SK-N-SH (cell line): ENCODE measurements around the gene SLC7A11.

Experiments used
- CTCF ChIP-seq: fragments of 200-600 bp; sonication (generic); IDR thresholded peaks from 2 replicates; pipeline ENCODE4 v1.6.1; 2017; ENCODE audit warnings: antibody characterized with exemption, mild to moderate bottlenecking, moderate library complexity
- EP300 ChIP-seq, 2 experiments: IDR thresholded peaks; 2 replicates each; pipeline versions ENCODE4 v1.4.0 to v1.6.1; 2012; ENCODE audit warnings: borderline replicate concordance in 1 of 2, low read depth in 1 of 2, low read length in 1 of 2
- EZH2phosphoT487 ChIP-seq: fragments of 200-600 bp; sonication (generic); IDR thresholded peaks from 2 replicates; pipeline ENCODE4 v1.6.1; 2017; ENCODE audit warnings: low read depth, mixed run types, mild to moderate bottlenecking, antibody characterized with exemption, moderate library complexity, borderline replicate concordance
- FOSL2 ChIP-seq: IDR thresholded peaks from 2 replicates; pipeline ENCODE4 v1.4.0; 2012; ENCODE audit warnings: low read depth, mild to moderate bottlenecking, moderate library complexity, borderline replicate concordance
- FOXJ3 ChIP-seq: sonication (generic); formaldehyde crosslinking; IDR thresholded peaks from 2 replicates; pipeline ENCODE4 v1.5.1; 2020; ENCODE audit warnings: mild to moderate bottlenecking, missing genetic modification reagents
- FOXM1 ChIP-seq: IDR thresholded peaks from 2 replicates; pipeline ENCODE4 v1.4.0; 2012; ENCODE audit warnings: low read depth, mild to moderate bottlenecking
- GATA2 ChIP-seq: sonication (generic); formaldehyde crosslinking; IDR thresholded peaks from 2 replicates; pipeline ENCODE4 v1.5.0; 2020; ENCODE audit warnings: mild to moderate bottlenecking, missing genetic modification reagents
- JUND ChIP-seq: IDR thresholded peaks from 2 replicates; pipeline ENCODE4 v1.4.0; 2012
- MAX ChIP-seq: IDR thresholded peaks from 2 replicates; pipeline ENCODE4 v1.4.0; 2012; ENCODE audit warnings: low read depth
- MXI1 ChIP-seq: IDR thresholded peaks from 2 replicates; pipeline ENCODE4 v1.6.1; 2012; ENCODE audit warnings: mild to moderate bottlenecking, low read depth, low read length, improper control_type of control experiment
- PBX3 ChIP-seq: IDR thresholded peaks from 2 replicates; pipeline ENCODE4; 2012
- TAF1 ChIP-seq: IDR thresholded peaks from 2 replicates; pipeline ENCODE4 v1.6.1; 2012; ENCODE audit warnings: low read depth, mild to moderate bottlenecking, low read length, moderate library complexity, borderline replicate concordance
- TEAD4 ChIP-seq: IDR thresholded peaks from 2 replicates; pipeline ENCODE4 v1.4.0; 2012; ENCODE audit warnings: mild to moderate bottlenecking, borderline replicate concordance; ENCODE audit not compliant: insufficient read depth
- YY1 ChIP-seq: IDR thresholded peaks from 2 replicates; pipeline ENCODE4 v1.4.0; 2012; ENCODE audit warnings: low read depth, mild to moderate bottlenecking

- no peak for TF ChIP-seq EZH2phosphoT487
- TF ChIP-seq MXI1: no peak
- no peak for TF ChIP-seq EP300 (IDR thresholded peaks at IDR 0.05; ENCODE audit: borderline replicate concordance in 1 of 2, low read depth in 1 of 2, low read length in 1 of 2)
- no peak for TF ChIP-seq CTCF
- no peak for TF ChIP-seq TAF1
- no peak for TF ChIP-seq FOXJ3
- no peak for TF ChIP-seq YY1
- no peak for TF ChIP-seq PBX3
- no peak for TF ChIP-seq FOSL2
- no peak for TF ChIP-seq TEAD4
- TF ChIP-seq GATA2 (CRISPR knock-in tag): no peak
- no peak for TF ChIP-seq MAX
- TF ChIP-seq JUND: no peak
- no peak for TF ChIP-seq FOXM1
These were observed 12.1 kb downstream of the SLC7A11 start for GRCh38 chr4:138230048-138230447.
